ENCODE results near the gene NME7. TPM values are rescaled to one million over a fixed set of nuclear protein-coding genes. Genes with fewer than 3 reads are reported as not detected.

NME7 gene
- total RNA-seq, 1 experiment from 2014 or later: 13.2 TPM

DNA sequence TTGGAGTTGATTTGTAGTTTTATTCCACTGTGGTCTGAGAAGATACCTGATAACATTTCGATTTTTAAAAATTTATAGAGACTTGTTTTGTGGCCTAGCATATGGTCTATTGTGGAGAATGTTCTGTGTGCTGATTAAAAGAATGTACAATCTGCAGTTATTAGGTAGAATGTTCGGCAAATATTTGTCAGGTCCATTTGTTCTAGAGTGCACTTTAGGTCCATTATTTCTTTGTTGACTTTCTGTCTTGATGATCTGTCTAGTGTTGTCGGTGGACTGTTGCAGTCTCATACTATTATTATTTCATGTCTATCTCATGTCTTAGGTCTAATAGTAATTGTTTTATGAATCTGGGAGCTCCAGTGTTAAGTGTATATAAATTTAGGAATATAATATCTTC is 116.8 kb downstream of the NME7 start:
- Mint-ChIP-seq H3K27me3 (ENCODE audit: low read depth) (no peaks in the 10 kb centered on the region), H3K4me3 (no peak overlapping the region), H3K9me3 (peaks cover 0 to 2% of the 10 kb centered on the region in 2 experiments; a peak in 1 of 5 replicates), H3K4me1 (no peaks in the 10 kb centered on the region), H3K36me3 (ENCODE audit: insufficient read depth in 1 of 3, low read depth in 3 of 3) (no peaks in the 10 kb centered on the region), H3K27ac (no peak overlapping the region)
- Histone ChIP-seq H2BK5ac (ENCODE audit: insufficient read length, low read length) (no peak overlapping the region), H3K4ac (ENCODE audit: low read depth, low read length) (no peak overlapping the region), H2BK15ac (ENCODE audit: low read depth, low read length) (no peak overlapping the region), H3K79me1 (ENCODE audit: insufficient read depth, low read depth, low read length, poor library complexity, severe bottlenecking) (no peaks in the 10 kb centered on the region), H3K23ac (ENCODE audit: insufficient read length, low read depth, low read length) (no peak overlapping the region), H3K9me3 (ENCODE audit: control insufficient read depth, low read depth, low read length) (no peaks in the 10 kb centered on the region), H3K9ac (ENCODE audit: extremely low read depth, insufficient read length, low read length) (no peak overlapping the region), H3K23me2 (ENCODE audit: insufficient read length, low read depth, low read length, poor library complexity, severe bottlenecking) (no peaks in the 10 kb centered on the region), H4K91ac (ENCODE audit: insufficient read length, low read depth, low read length) (no peak overlapping the region), H4K8ac (replicated peaks; ENCODE audit: insufficient read length, low read depth, low read length) (no peak overlapping the region), H2BK120ac (ENCODE audit: low read depth, low read length, poor library complexity, severe bottlenecking) (no peak overlapping the region), H3T11ph (ENCODE audit: low read length) (no peak overlapping the region), H3K56ac (ENCODE audit: insufficient read length, low read depth, low read length) (no peak overlapping the region), H2BK20ac (ENCODE audit: low read depth, low read length, poor library complexity, severe bottlenecking) (no peak overlapping the region), H4K20me1 (ENCODE audit: control insufficient read depth, insufficient read depth, insufficient read length) (no peaks in the 10 kb centered on the region), H2AFZ (ENCODE audit: low read length) (no peak overlapping the region), H2BK12ac (ENCODE audit: insufficient read length, low read depth, low read length) (no peak overlapping the region), H3K79me2 (ENCODE audit: insufficient read depth, low read length) (no peaks in the 10 kb centered on the region), H3K4me2 (ENCODE audit: insufficient read depth, insufficient read length, low read length) (no peak overlapping the region), H3K27me3 (ENCODE audit: insufficient read depth, low read length) (no peaks in the 10 kb centered on the region), H3K4me1 (ENCODE audit: insufficient read depth, low read length) (no peaks in the 10 kb centered on the region), H3K14ac (ENCODE audit: insufficient read depth, low read length) (no peak overlapping the region), H3K18ac (ENCODE audit: insufficient read length, low read depth, low read length) (no peak overlapping the region), H3K27ac (ENCODE audit: insufficient read length, low read depth, low read length) (no peak overlapping the region), H4K5ac (ENCODE audit: insufficient read length, low read depth, low read length) (no peak overlapping the region), H2AK5ac (ENCODE audit: insufficient read length, low read length) (no peak overlapping the region)
- no peak for DNase-seq
- TF ChIP-seq, protein P1, sequence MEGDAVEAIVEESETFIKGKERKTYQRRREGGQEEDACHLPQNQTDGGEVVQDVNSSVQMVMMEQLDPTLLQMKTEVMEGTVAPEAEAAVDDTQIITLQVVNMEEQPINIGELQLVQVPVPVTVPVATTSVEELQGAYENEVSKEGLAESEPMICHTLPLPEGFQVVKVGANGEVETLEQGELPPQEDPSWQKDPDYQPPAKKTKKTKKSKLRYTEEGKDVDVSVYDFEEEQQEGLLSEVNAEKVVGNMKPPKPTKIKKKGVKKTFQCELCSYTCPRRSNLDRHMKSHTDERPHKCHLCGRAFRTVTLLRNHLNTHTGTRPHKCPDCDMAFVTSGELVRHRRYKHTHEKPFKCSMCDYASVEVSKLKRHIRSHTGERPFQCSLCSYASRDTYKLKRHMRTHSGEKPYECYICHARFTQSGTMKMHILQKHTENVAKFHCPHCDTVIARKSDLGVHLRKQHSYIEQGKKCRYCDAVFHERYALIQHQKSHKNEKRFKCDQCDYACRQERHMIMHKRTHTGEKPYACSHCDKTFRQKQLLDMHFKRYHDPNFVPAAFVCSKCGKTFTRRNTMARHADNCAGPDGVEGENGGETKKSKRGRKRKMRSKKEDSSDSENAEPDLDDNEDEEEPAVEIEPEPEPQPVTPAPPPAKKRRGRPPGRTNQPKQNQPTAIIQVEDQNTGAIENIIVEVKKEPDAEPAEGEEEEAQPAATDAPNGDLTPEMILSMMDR (conservative IDR thresholded peaks at IDR 0.05): no peak
- WGBS (ENCODE audit: extremely low coverage, insufficient read length, low lambda C conversion rate): no CpG with 5 or more reads among the region's 3 CpGs

All from H9 (cell line).